HepG2 (cell line): ENCODE measurements around the gene TREH. TPM values are rescaled to one million over a fixed set of nuclear protein-coding genes. Genes with fewer than 3 reads are reported as not detected.

ENCODE experiments used
- ATAC-seq: fragments of 200-7000 bp; cut with Tn5 transposase; 3 replicates; pipeline ENCODE4 v1.9.1; 2020; ENCODE audit warnings: mild to moderate bottlenecking, moderate library complexity
- BruUV-seq: library from RNA; stranded (reverse); fragments of 400-500 nt; replicated peaks from 2 replicates; lab custom pipeline; 2021; lab: Mats Ljungman, UMichigan
- CTCF ChIA-PET: fragments of 300-600 bp; formaldehyde crosslinking; extraction: SDS; loops from one replicate; lab custom pipeline; 2021; ENCODE audit warnings: low total read pairs, inconsistent platforms, low intra/inter-chr PET ratio; lab: Yijun Ruan, JAX
- POLR2A ChIA-PET: fragments of 350-600 bp; sonication (Branson Sonifier 250); formaldehyde crosslinking; loops from one replicate; lab custom pipeline; 2020; ENCODE audit warnings: antibody characterized with exemption, inconsistent platforms; lab: Yijun Ruan, JAX
- DNase-seq: peaks from one replicate; pipeline ENCODE4 v3.0.0-alpha.2; 2015; ENCODE audit warnings: low spot score
- FAIRE-seq: peaks from 3 replicates; lab custom pipeline; 2011; peaks lifted over from hg19 to GRCh38; lab: Jason Lieb, UNC
- H2AFZ ChIP-seq: one replicate; pipeline ENCODE4 v1.6.1; 2011; ENCODE audit warnings: low read length, inconsistent platforms
- H3K27ac ChIP-seq: fragments of 300-600 bp; 3 replicates; pipeline ENCODE4 v1.8.0; 2011; ENCODE audit warnings: mixed run types, mild to moderate bottlenecking, mixed read lengths, low read length, inconsistent platforms; ENCODE audit not compliant: insufficient read depth; ENCODE audit errors: extremely low read length
- H3K27me3 ChIP-seq, 2 experiments: fragments of 200-600 bp in 1 of 2; 2 replicates in 1 of 2; 3 replicates in 1 of 2; pipeline versions ENCODE4 v1.6.0 to v1.8.0; 2011; ENCODE audit warnings: low read length in 2 of 2, mild to moderate bottlenecking in 2 of 2, moderate library complexity in 2 of 2, inconsistent platforms in 1 of 2; ENCODE audit not compliant: insufficient read depth in 2 of 2, control insufficient read depth in 1 of 2
- H3K36me3 ChIP-seq, 2 experiments: fragments of 200-600 bp in 1 of 2; replicated peaks in 1 of 2; 2 replicates in 1 of 2; 3 replicates in 1 of 2; pipeline versions ENCODE4 v1.5.1 to v1.8.0; 2011; ENCODE audit warnings: low read length in 2 of 2, inconsistent platforms in 1 of 2; ENCODE audit not compliant: insufficient read depth in 2 of 2, control insufficient read depth in 1 of 2
- H3K4me1 ChIP-seq: 2 replicates; pipeline ENCODE4 v1.5.1; 2012; ENCODE audit warnings: low read length, inconsistent platforms; ENCODE audit not compliant: insufficient read depth
- H3K4me2 ChIP-seq: 2 replicates; pipeline ENCODE4 v1.6.0; 2011; ENCODE audit warnings: low read depth, low read length, inconsistent platforms
- H3K4me3 ChIP-seq, 3 experiments: fragments of 200-600 bp in 1 of 3; sonication (generic), shearing (Covaris generic) in 1 of 3; replicated peaks in 1 of 3; 2 replicates each; pipeline ENCODE4 v1.5.1; 2011 to 2016; ENCODE audit warnings: low read length in 3 of 3, inconsistent platforms in 2 of 3, low read depth in 2 of 3, mild to moderate bottlenecking in 2 of 3, control low read depth in 1 of 3, mixed read lengths in 1 of 3; ENCODE audit not compliant: insufficient read depth in 1 of 3
- H3K79me2 ChIP-seq: one replicate; pipeline ENCODE4 v1.6.1; 2011; ENCODE audit warnings: low read length, inconsistent platforms; ENCODE audit not compliant: insufficient read depth
- H3K9ac ChIP-seq: 2 replicates; pipeline ENCODE4 v1.6.0; 2011; ENCODE audit warnings: mild to moderate bottlenecking, low read depth, low read length, inconsistent platforms; ENCODE audit not compliant: insufficient read depth
- H3K9me3 ChIP-seq: 2 replicates; pipeline ENCODE4 v1.5.1; 2012; ENCODE audit warnings: mild to moderate bottlenecking, low read length
- H4K20me1 ChIP-seq: 2 replicates; pipeline ENCODE4 v1.6.0; 2011; ENCODE audit warnings: inconsistent platforms, mild to moderate bottlenecking, low read length, moderate library complexity; ENCODE audit not compliant: insufficient read depth
- ATM ChIP-seq: fragments of 450-650 bp; IDR thresholded peaks from 2 replicates; pipeline ENCODE4 v1.7.1; 2017; ENCODE audit warnings: mild to moderate bottlenecking, borderline replicate concordance
- CHD4 ChIP-seq: fragments of 200-600 bp; sonication (generic); IDR thresholded peaks from 2 replicates; pipeline ENCODE4 v1.7.0; 2017; ENCODE audit warnings: mild to moderate bottlenecking, low read length, borderline replicate concordance
- ESRRA ChIP-seq: sonication (generic); formaldehyde crosslinking; IDR thresholded peaks from 2 replicates; pipeline ENCODE4 v1.5.1; 2020; ENCODE audit warnings: mild to moderate bottlenecking, low read depth, missing genetic modification reagents
- GFI1 ChIP-seq: sonication (generic); formaldehyde crosslinking; IDR thresholded peaks from 2 replicates; pipeline ENCODE4 v1.5.0; 2020; ENCODE audit warnings: missing genetic modification reagents, mild to moderate bottlenecking, borderline replicate concordance
- JUN ChIP-seq: sonication (generic); formaldehyde crosslinking; IDR thresholded peaks from 2 replicates; pipeline ENCODE4 v1.4.0; 2020; ENCODE audit warnings: mild to moderate bottlenecking, missing genetic modification reagents
- MIXL1 ChIP-seq: IDR thresholded peaks from 2 replicates; pipeline ENCODE4 v1.6.1; 2016
- RXRA ChIP-seq: sonication (generic); formaldehyde crosslinking; IDR thresholded peaks from 2 replicates; pipeline ENCODE4 v1.5.1; 2020; ENCODE audit warnings: missing genetic modification reagents
- SRF ChIP-seq: IDR thresholded peaks from 2 replicates; pipeline ENCODE4 v1.6.1; 2011; ENCODE audit warnings: mild to moderate bottlenecking, low read depth, low read length, moderate library complexity
- SRSF1 ChIP-seq: fragments of 200-400 bp; formaldehyde crosslinking; optimal IDR thresholded peaks from 2 replicates; pipeline ENCODE3; 2017; ENCODE audit warnings: mild to moderate bottlenecking, low read depth, low read length, moderate library complexity
- ZBTB1 ChIP-seq: sonication (generic); formaldehyde crosslinking; IDR thresholded peaks from 2 replicates; pipeline ENCODE4 v1.4.0; 2020; ENCODE audit warnings: missing genetic modification reagents, borderline replicate concordance
- WGBS: methylation state at CpG from one replicate; pipeline ENCODE4 v1.1.6; 2017; ENCODE audit warnings: low lambda C conversion rate; 5-methylcytosine and 5-hydroxymethylcytosine counted together
- in situ Hi-C: cut with HindIII; loops from 2 replicates; pipeline ENCODE4 v1.10.0; 2017; ENCODE audit warnings: low pct_unique_long_range_greater_than_20kb; ENCODE audit not compliant: extremely low pct_ligation_motif_present
- intact Hi-C: fragments of 100-400 bp; cut with micrococcal nuclease; formaldehyde crosslinking; loops from one replicate; pipeline ENCODE4 v1.10.0; 2022; ENCODE audit not compliant: unreplicated experiment
- polyA plus RNA-seq, 8 experiments: library from polyadenylated mRNA; depleted of rRNA in 3 of 8; stranded (reverse) in 7 of 8; unstranded in 1 of 8; fragments of >200 nt; fragmentation: Illumina TruSeq in 4 of 8; extraction: Trizol in 4 of 8; gene quantifications; 2 replicates each; pipeline versions ENCODE4 v1.2.1 to v1.2.3, GENCODE V29; 2011 to 2016; ENCODE audit warnings: low read depth in 4 of 8, missing spikeins in 1 of 8, mixed read lengths in 1 of 8; ENCODE audit not compliant: insufficient read depth in 1 of 8
- total RNA-seq, 5 experiments: library from RNA; depleted of rRNA; stranded (reverse); fragments of >200 nt; fragmentation: Illumina TruSeq; extraction: Trizol; gene quantifications; 2 replicates each; pipeline ENCODE4 v1.2.3, GENCODE V29; 2016; ENCODE audit warnings: low read depth in 1 of 5
- TF ChIP-seq, protein P1 (sequence below): sonication (generic); formaldehyde crosslinking; IDR thresholded peaks from 2 replicates; pipeline ENCODE4 v1.4.0; 2020; ENCODE audit warnings: missing genetic modification reagents
- TF ChIP-seq, protein P2 (sequence below): sonication (generic); formaldehyde crosslinking; IDR thresholded peaks from 2 replicates; pipeline ENCODE4 v1.5.1; 2020; ENCODE audit warnings: mild to moderate bottlenecking, missing genetic modification reagents, borderline replicate concordance

TREH gene
- total and polyA plus RNA-seq, 2 of the 13 experiments (the other 11 are each of a cell fraction or from before 2014, with no cell fraction given): 0.53 to 0.86 TPM

- H3K27me3 ChIP-seq: no peaks in the 10 kb centered on the region; a peak in 1 of 5 replicates
- no peak for TF ChIP-seq GFI1 (CRISPR knock-in tag)
- TF ChIP-seq RXRA (CRISPR knock-in tag): peak; percentile 32; the same call in 1 of the 2 replicates
- no peak for TF ChIP-seq JUN (CRISPR knock-in tag)
- TF ChIP-seq ZBTB1: no peak
- TF ChIP-seq SRSF1: no peak
- DNase-seq: no peak
- intact Hi-C loops: no loop called here
- ATAC-seq: no peak
- no peak overlapping the region for H3K27ac ChIP-seq
- H3K4me1 ChIP-seq: peaks cover 59% of the 10 kb centered on the region
- in situ Hi-C loops: no loop called here
- ChIA-PET CTCF (no interaction called here), POLR2A (interaction anchor here (0.8 to 2.8 kb wide), 6 partner anchors 9 to 103 kb away, joined by 4 to 28 read pairs (median 8); partner anchors contain the start of genes DDX6 and TREH)
- FAIRE-seq: no peak
- no peak overlapping the region for H3K4me3 ChIP-seq
- H2AFZ ChIP-seq: no peak overlapping the region
- peak overlapping the region; percentile 39; the same call in 1 of the 2 replicates for H3K9ac ChIP-seq
- H3K79me2 ChIP-seq: no peaks in the 10 kb centered on the region
- H3K36me3 ChIP-seq: no peaks in the 10 kb centered on the region
- H3K9me3 ChIP-seq: no peaks in the 10 kb centered on the region
- TSS peak; percentile 99 for BruUV-seq
- no peaks in the 10 kb centered on the region for H4K20me1 ChIP-seq
- 36% methylated on average over 2 of the region's 5 CpGs for WGBS
- H3K4me2 ChIP-seq: peak overlapping the region; percentile 49
Measured at GRCh38 chr11:118687906-118688305, 8.5 kb upstream of the TREH start.

- 73% methylated on average over 2 of the region's 2 CpGs for WGBS
- Histone ChIP-seq H3K9me3 (no peaks in the 10 kb centered on the region), H3K36me3 (no peaks in the 10 kb centered on the region), H3K4me3 (no peak overlapping the region), H3K27ac (no peak overlapping the region), H3K9ac (no peak overlapping the region), H3K4me2 (no peak overlapping the region), H3K4me1 (peaks cover 45% of the 10 kb centered on the region), H4K20me1 (no peaks in the 10 kb centered on the region), H2AFZ (no peak overlapping the region), H3K79me2 (no peaks in the 10 kb centered on the region), H3K27me3 (no peaks in the 10 kb centered on the region)
- no peak for DNase-seq
- FAIRE-seq: no peak
- BruUV-seq: no TSS peak
- ChIA-PET CTCF (no interaction called here), POLR2A (interaction anchor here (1.6 kb wide), 1 partner anchor 108 kb away, joined by 4 read pairs; no protein-coding TSS in a partner anchor)
- in situ Hi-C loops: no loop called here
- intact Hi-C loops: no loop called here
- ATAC-seq: no peak
- TF ChIP-seq, protein P1, sequence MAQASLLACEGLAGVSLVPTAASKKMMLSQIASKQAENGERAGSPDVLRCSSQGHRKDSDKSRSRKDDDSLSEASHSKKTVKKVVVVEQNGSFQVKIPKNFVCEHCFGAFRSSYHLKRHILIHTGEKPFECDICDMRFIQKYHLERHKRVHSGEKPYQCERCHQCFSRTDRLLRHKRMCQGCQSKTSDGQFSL (CRISPR knock-in tag): no peak
- no peak for TF ChIP-seq MIXL1 (CRISPR knock-in tag)
- no peak for TF ChIP-seq CHD4
- no peak for TF ChIP-seq SRF
- TF ChIP-seq, protein P2, sequence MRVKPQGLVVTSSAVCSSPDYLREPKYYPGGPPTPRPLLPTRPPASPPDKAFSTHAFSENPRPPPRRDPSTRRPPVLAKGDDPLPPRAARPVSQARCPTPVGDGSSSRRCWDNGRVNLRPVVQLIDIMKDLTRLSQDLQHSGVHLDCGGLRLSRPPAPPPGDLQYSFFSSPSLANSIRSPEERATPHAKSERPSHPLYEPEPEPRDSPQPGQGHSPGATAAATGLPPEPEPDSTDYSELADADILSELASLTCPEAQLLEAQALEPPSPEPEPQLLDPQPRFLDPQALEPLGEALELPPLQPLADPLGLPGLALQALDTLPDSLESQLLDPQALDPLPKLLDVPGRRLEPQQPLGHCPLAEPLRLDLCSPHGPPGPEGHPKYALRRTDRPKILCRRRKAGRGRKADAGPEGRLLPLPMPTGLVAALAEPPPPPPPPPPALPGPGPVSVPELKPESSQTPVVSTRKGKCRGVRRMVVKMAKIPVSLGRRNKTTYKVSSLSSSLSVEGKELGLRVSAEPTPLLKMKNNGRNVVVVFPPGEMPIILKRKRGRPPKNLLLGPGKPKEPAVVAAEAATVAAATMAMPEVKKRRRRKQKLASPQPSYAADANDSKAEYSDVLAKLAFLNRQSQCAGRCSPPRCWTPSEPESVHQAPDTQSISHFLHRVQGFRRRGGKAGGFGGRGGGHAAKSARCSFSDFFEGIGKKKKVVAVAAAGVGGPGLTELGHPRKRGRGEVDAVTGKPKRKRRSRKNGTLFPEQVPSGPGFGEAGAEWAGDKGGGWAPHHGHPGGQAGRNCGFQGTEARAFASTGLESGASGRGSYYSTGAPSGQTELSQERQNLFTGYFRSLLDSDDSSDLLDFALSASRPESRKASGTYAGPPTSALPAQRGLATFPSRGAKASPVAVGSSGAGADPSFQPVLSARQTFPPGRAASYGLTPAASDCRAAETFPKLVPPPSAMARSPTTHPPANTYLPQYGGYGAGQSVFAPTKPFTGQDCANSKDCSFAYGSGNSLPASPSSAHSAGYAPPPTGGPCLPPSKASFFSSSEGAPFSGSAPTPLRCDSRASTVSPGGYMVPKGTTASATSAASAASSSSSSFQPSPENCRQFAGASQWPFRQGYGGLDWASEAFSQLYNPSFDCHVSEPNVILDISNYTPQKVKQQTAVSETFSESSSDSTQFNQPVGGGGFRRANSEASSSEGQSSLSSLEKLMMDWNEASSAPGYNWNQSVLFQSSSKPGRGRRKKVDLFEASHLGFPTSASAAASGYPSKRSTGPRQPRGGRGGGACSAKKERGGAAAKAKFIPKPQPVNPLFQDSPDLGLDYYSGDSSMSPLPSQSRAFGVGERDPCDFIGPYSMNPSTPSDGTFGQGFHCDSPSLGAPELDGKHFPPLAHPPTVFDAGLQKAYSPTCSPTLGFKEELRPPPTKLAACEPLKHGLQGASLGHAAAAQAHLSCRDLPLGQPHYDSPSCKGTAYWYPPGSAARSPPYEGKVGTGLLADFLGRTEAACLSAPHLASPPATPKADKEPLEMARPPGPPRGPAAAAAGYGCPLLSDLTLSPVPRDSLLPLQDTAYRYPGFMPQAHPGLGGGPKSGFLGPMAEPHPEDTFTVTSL (CRISPR knock-in tag): no peak
- no peak for TF ChIP-seq ESRRA (CRISPR knock-in tag)
- no peak for TF ChIP-seq ATM
Measured at GRCh38 chr11:118684187-118684586, 4.7 kb upstream of the TREH start.
